Measurements from ENCODE around the gene METTL1.

The METTL1 gene

DNA sequence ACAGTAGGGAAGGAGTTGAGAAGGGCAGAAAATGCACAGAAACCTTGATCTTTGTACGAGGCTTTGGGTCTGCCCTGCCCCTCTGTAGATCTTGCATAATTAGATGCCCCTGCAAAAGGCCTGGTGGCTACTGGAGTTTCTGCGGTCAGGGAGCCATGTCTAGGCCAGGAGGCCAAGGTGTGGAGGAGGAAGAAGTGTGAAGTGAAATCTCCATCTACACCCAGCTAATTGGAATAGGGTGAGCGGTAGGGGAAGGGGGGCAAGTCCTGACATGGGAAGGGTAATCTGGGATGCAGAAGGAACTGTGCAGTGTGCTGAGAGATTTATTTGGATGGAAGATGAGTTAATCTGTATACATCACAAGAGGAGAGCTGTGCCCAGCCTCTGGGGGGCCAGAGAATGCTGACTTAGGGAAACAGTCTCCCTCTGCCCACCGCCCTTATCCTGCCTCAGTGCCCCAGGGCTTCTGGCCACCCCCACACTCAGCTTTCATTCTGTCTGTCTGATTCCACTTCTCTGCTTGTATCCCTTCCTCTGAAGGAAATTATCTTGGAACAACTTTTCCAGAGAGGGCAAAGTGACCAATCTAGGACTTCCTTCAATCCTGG lies 10.4 kb downstream of the METTL1 start:
- no peak overlapping the region for H3K4me3 ChIP-seq (ENCODE audit: low read depth, low read length)
- TF ChIP-seq, protein P1, sequence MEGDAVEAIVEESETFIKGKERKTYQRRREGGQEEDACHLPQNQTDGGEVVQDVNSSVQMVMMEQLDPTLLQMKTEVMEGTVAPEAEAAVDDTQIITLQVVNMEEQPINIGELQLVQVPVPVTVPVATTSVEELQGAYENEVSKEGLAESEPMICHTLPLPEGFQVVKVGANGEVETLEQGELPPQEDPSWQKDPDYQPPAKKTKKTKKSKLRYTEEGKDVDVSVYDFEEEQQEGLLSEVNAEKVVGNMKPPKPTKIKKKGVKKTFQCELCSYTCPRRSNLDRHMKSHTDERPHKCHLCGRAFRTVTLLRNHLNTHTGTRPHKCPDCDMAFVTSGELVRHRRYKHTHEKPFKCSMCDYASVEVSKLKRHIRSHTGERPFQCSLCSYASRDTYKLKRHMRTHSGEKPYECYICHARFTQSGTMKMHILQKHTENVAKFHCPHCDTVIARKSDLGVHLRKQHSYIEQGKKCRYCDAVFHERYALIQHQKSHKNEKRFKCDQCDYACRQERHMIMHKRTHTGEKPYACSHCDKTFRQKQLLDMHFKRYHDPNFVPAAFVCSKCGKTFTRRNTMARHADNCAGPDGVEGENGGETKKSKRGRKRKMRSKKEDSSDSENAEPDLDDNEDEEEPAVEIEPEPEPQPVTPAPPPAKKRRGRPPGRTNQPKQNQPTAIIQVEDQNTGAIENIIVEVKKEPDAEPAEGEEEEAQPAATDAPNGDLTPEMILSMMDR (IDR thresholded peaks at IDR 0.05; ENCODE audit: low read depth, low read length), result no peak
- TF ChIP-seq POLR2A (IDR thresholded peaks at IDR 0.05; ENCODE audit: extremely low read depth, insufficient read length) (no peak), MYC (IDR thresholded peaks at IDR 0.05; ENCODE audit: low read depth, low read length) (no peak)
- TF ChIP-seq, protein P2, sequence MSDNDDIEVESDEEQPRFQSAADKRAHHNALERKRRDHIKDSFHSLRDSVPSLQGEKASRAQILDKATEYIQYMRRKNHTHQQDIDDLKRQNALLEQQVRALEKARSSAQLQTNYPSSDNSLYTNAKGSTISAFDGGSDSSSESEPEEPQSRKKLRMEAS (IDR thresholded peaks at IDR 0.05; ENCODE audit: low read depth, low read length), result no peak
- DNase-seq (ENCODE audit: low read depth), result no peak

DNA sequence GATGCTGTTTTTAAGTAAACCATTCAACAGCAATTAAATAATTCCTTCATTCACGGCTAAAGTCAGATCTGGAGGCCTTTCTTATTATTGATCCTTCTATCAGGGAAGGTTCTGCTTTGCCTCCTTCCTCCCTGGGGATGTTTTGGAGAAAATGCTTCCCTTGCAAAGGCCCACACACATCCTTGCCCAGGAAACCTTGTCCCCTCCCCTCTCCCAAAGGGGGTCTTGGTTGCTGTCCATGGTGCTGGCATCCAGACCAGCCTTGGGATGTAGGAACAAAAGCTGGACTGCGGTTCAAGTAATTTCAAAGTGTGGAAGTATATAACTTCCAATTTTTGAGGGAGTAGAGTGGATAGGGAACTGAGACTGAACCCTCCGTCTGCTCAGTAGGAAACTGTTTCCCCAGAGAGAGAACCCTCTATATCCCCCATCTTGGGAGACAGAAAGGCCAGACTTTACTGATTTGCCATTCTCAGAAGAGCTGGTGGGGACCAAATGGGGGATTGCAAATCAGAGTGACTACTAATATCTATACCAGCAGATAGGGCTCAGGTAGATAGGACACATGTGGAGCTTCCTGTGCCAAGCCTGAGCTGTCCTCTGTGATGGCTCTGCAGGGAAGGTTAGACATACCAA lies 11.4 kb downstream of the METTL1 start:
- no peak overlapping the region for H3K4me3 ChIP-seq (ENCODE audit: low read depth, low read length)
- DNase-seq (ENCODE audit: low read depth), result no peak
- TF ChIP-seq MYC (IDR thresholded peaks at IDR 0.05; ENCODE audit: low read depth, low read length), result no peak
- TF ChIP-seq POLR2A (IDR thresholded peaks at IDR 0.05; ENCODE audit: extremely low read depth, insufficient read length), result no peak
- TF ChIP-seq, protein P2 (IDR thresholded peaks at IDR 0.05; ENCODE audit: low read depth, low read length), result no peak
- TF ChIP-seq, protein P1 (IDR thresholded peaks at IDR 0.05; ENCODE audit: low read depth, low read length), result no peak

DNA sequence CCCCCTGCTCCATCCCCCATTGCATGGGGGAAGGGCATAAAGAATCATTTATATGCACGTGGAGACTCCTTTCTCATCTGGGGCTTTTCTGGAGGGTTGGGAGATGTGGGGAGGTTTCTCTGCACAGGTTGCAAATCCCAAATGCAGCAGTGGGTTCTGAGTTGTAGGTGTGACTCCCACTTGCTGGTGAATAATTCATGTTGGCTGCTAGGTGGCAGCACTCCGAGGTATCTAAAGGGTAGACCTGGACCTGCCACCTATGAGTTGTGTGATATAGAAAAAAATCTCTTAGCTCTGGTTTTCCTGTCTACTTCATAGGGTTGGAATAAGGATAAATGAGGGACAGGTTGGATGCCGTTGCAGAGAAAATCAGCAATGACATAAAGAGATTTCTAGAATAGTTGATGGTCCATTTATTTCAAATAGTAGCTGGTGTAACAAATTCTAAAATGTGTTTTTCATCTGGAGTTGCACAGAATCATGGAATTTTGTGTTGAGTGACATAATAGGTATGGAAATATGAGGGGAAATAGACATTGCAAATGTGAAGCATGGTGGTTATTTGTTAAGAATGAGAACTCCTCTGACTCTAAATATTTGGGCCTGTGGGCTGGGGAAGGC lies 12.4 kb downstream of the METTL1 start:
- peak; percentile 52 for DNase-seq (ENCODE audit: low read depth)
- TF ChIP-seq MYC (IDR thresholded peaks at IDR 0.05; ENCODE audit: low read depth, low read length), result no peak
- TF ChIP-seq, protein P1 (IDR thresholded peaks at IDR 0.05; ENCODE audit: low read depth, low read length), result peak; percentile 60
- no peak overlapping the region for H3K4me3 ChIP-seq (ENCODE audit: low read depth, low read length)

DNA sequence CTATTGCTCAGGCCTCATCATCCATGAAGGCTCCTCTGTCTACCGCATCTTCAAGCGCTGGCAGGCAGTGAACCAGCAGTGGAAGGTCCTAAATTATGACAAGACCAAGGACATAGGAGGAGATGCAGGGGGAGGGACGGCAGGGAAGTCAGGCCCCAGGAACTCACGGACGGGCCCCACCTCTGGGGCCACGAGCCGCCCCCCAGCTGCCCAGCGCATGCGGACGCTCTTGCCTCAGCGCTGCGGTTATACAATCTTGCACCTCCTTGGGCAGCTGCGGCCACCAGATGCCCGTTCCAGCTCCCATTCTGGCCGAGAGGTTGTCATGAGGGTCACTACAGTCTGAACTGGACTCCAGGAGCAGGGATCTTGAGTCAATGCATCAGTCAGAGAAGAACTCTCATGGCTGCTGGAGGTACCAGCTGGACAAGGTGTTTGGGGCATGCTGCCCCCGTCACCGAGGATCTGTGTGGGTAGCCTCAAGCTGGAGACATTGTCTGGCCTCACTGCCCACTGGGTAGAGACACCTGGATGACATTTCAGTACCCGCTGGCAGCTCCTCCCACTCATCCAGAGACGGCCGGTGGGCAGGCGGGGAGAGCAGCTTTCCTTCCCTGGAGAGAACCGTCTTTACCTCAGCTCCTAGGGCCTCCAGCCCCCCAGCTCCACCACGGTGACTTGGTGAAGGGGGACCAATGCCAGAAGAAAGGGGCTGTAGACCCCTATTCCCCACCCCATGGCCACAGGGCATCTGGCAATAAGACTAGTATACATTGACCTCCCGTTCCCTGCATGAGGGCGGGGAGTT lies 13.1 kb downstream of the METTL1 start:
- TF ChIP-seq MYC (IDR thresholded peaks at IDR 0.05; ENCODE audit: low read depth, low read length), result no peak
- TF ChIP-seq, protein P2 (IDR thresholded peaks at IDR 0.05; ENCODE audit: low read depth, low read length), result no peak
- no peak for TF ChIP-seq POLR2A (IDR thresholded peaks at IDR 0.05; ENCODE audit: extremely low read depth, insufficient read length)
- TF ChIP-seq, protein P1 (IDR thresholded peaks at IDR 0.05; ENCODE audit: low read depth, low read length), result no peak
- no peak for DNase-seq (ENCODE audit: low read depth)
- no peak overlapping the region for H3K4me3 ChIP-seq (ENCODE audit: low read depth, low read length)

DNA sequence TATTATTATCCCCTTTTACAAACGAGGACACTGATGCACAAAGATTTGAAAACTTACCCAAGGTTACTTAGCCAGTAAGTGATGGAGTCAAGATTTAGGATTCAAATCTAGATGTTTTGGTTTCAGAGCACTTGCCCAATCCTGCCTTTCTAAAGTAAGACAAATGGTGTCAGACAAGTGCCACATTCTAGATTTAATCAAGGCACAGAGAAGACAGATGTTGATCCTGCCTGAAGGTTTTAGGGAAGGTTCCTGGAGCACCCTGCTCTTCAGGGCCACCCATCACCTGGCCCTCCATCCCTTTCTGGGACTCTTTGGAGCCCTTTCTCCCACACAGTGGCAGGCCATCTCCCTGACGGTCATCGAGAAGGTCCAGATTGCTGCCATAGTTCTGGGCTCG lies 14.1 kb downstream of the METTL1 start:
- H3K4me3 ChIP-seq (ENCODE audit: low read depth, low read length), result no peak overlapping the region
- TF ChIP-seq POLR2A (IDR thresholded peaks at IDR 0.05; ENCODE audit: extremely low read depth, insufficient read length) (no peak), MYC (IDR thresholded peaks at IDR 0.05; ENCODE audit: low read depth, low read length) (no peak)
- TF ChIP-seq, protein P2 (IDR thresholded peaks at IDR 0.05; ENCODE audit: low read depth, low read length), result no peak
- TF ChIP-seq, protein P1 (IDR thresholded peaks at IDR 0.05; ENCODE audit: low read depth, low read length), result no peak
- DNase-seq (ENCODE audit: low read depth), result no peak
